SK-N-SH (cell line): ENCODE measurements around the gene LARGE1. TPM values are rescaled to one million over a fixed set of nuclear protein-coding genes. Genes with fewer than 3 reads are reported as not detected.

Experiments
- CTCF ChIA-PET: fragments of 300-600, 350-600 bp; formaldehyde crosslinking; extraction: SDS; loops from one replicate; lab custom pipeline; 2021; lab: Yijun Ruan, JAX
- POLR2A ChIA-PET: fragments of 350-600 bp; sonication (Branson Sonifier 250); formaldehyde crosslinking; extraction: SDS; loops from one replicate; lab custom pipeline; 2020; ENCODE audit warnings: antibody characterized with exemption, inconsistent platforms; lab: Yijun Ruan, JAX
- DNase-seq: peaks from one replicate; pipeline ENCODE4 v3.0.0; 2012
- H2AFZ ChIP-seq: fragments of 200-600 bp; sonication (generic); 2 replicates; pipeline ENCODE4 v1.8.1; 2016; ENCODE audit warnings: antibody characterized with exemption, mild to moderate bottlenecking, low read depth
- H3F3A ChIP-seq: fragments of 200-600 bp; sonication (generic); replicated peaks from 2 replicates; pipeline ENCODE3; 2016; ENCODE audit warnings: antibody characterized with exemption, mild to moderate bottlenecking; ENCODE audit not compliant: insufficient read depth
- H3K27ac ChIP-seq, 2 experiments: fragments of 200-500 bp in 1 of 2; fragments of 200-600 bp in 1 of 2; sonication (Bioruptor generic) in 1 of 2; sonication (generic), shearing (Covaris generic) in 1 of 2; 2 replicates each; pipeline versions ENCODE4 v1.5.1 to v1.6.1; 2014 to 2016; ENCODE audit warnings: low read depth in 2 of 2, inconsistent platforms in 1 of 2, low read length in 1 of 2, mild to moderate bottlenecking in 1 of 2, mixed read lengths in 1 of 2
- H3K27me3 ChIP-seq: fragments of 200-600 bp; sonication (generic), shearing (Covaris generic); 2 replicates; pipeline ENCODE4 v1.6.1; 2016; ENCODE audit warnings: mixed run types; ENCODE audit not compliant: insufficient read depth
- H3K36me3 ChIP-seq, 2 experiments: fragments of 200-500 bp in 1 of 2; fragments of 200-600 bp in 1 of 2; sonication (Bioruptor generic) in 1 of 2; sonication (generic) in 1 of 2; replicated peaks in 1 of 2; 2 replicates each; pipeline versions ENCODE3 to v1.5.1; 2014 to 2016; ENCODE audit warnings: low read length in 1 of 2, mild to moderate bottlenecking in 1 of 2; ENCODE audit not compliant: insufficient read depth in 2 of 2, control insufficient read depth in 1 of 2
- H3K4me1 ChIP-seq, 2 experiments: fragments of 200-500 bp in 1 of 2; fragments of 200-600 bp in 1 of 2; sonication (Bioruptor generic) in 1 of 2; sonication (generic), shearing (Covaris generic) in 1 of 2; 2 replicates each; pipeline versions ENCODE4 v1.5.1 to v1.6.1; 2014 to 2016; ENCODE audit warnings: low read depth in 1 of 2, low read length in 1 of 2, mixed run types in 1 of 2; ENCODE audit not compliant: insufficient read depth in 2 of 2, control insufficient read depth in 1 of 2
- H3K4me2 ChIP-seq: fragments of 200-600 bp; sonication (generic), shearing (Covaris generic); 2 replicates; pipeline ENCODE4 v1.6.1; 2017; ENCODE audit warnings: mixed run types
- H3K4me3 ChIP-seq, 2 experiments: fragments of 200-500 bp in 1 of 2; fragments of 200-600 bp in 1 of 2; sonication (Bioruptor generic) in 1 of 2; sonication (generic), shearing (Covaris generic) in 1 of 2; 2 replicates each; pipeline versions ENCODE4 v1.5.1 to v1.8.1; 2014 to 2016; ENCODE audit warnings: low read depth in 2 of 2, inconsistent platforms in 1 of 2, low read length in 1 of 2, mild to moderate bottlenecking in 1 of 2, mixed read lengths in 1 of 2, moderate library complexity in 1 of 2
- H3K79me2 ChIP-seq: fragments of 200-600 bp; sonication (generic); 2 replicates; pipeline ENCODE4 v1.8.1; 2017; ENCODE audit warnings: mild to moderate bottlenecking; ENCODE audit not compliant: insufficient read depth
- H3K9ac ChIP-seq: fragments of 200-600 bp; sonication (generic); 2 replicates; pipeline ENCODE4 v1.6.1; 2017; ENCODE audit warnings: mixed run types
- H3K9me2 ChIP-seq: fragments of 200-600 bp; sonication (generic); 2 replicates; pipeline ENCODE4 v1.6.1; 2017; ENCODE audit warnings: mixed run types
- H3K9me3 ChIP-seq: fragments of 200-600 bp; sonication (generic); 2 replicates; pipeline ENCODE4 v1.6.1; 2017; ENCODE audit warnings: mixed run types, mild to moderate bottlenecking, moderate library complexity
- H4K20me1 ChIP-seq: fragments of 200-600 bp; sonication (generic); 2 replicates; pipeline ENCODE4 v1.6.1; 2017; ENCODE audit warnings: mild to moderate bottlenecking, mixed run types; ENCODE audit not compliant: insufficient read depth
- CHD2 ChIP-seq: fragments of 150-350 bp; IDR thresholded peaks from 2 replicates; pipeline ENCODE4 v1.6.1; 2018; ENCODE audit warnings: low read length; ENCODE audit not compliant: partially characterized antibody
- CTCF ChIP-seq: fragments of 200-600 bp; sonication (generic); IDR thresholded peaks from 2 replicates; pipeline ENCODE4 v1.6.1; 2017; ENCODE audit warnings: antibody characterized with exemption, mild to moderate bottlenecking, moderate library complexity
- ELF1 ChIP-seq: IDR thresholded peaks from 2 replicates; pipeline ENCODE4 v1.4.0; 2012
- EZH2phosphoT487 ChIP-seq: fragments of 200-600 bp; sonication (generic); IDR thresholded peaks from 2 replicates; pipeline ENCODE4 v1.6.1; 2017; ENCODE audit warnings: low read depth, mixed run types, mild to moderate bottlenecking, antibody characterized with exemption, moderate library complexity, borderline replicate concordance
- FOSL2 ChIP-seq: IDR thresholded peaks from 2 replicates; pipeline ENCODE4 v1.4.0; 2012; ENCODE audit warnings: low read depth, mild to moderate bottlenecking, moderate library complexity, borderline replicate concordance
- GATA2 ChIP-seq: sonication (generic); formaldehyde crosslinking; IDR thresholded peaks from 2 replicates; pipeline ENCODE4 v1.5.0; 2020; ENCODE audit warnings: mild to moderate bottlenecking, missing genetic modification reagents
- MAX ChIP-seq: IDR thresholded peaks from 2 replicates; pipeline ENCODE4 v1.4.0; 2012; ENCODE audit warnings: low read depth
- MEF2A ChIP-seq: IDR thresholded peaks from 2 replicates; pipeline ENCODE4 v1.4.0; 2012; ENCODE audit warnings: low read depth, borderline replicate concordance
- MXI1 ChIP-seq: IDR thresholded peaks from 2 replicates; pipeline ENCODE4 v1.6.1; 2012; ENCODE audit warnings: mild to moderate bottlenecking, low read depth, low read length, improper control_type of control experiment
- NRF1 ChIP-seq: IDR thresholded peaks from 2 replicates; pipeline ENCODE4 v1.6.1; 2012; ENCODE audit warnings: low read depth, mild to moderate bottlenecking, low read length
- PBX3 ChIP-seq: IDR thresholded peaks from 2 replicates; pipeline ENCODE4; 2012
- REST ChIP-seq: IDR thresholded peaks from 2 replicates; pipeline ENCODE4 v1.6.1; 2012; ENCODE audit warnings: mild to moderate bottlenecking, low read depth, low read length, moderate library complexity
- RFX5 ChIP-seq: IDR thresholded peaks from 2 replicates; pipeline ENCODE4 v1.6.1; 2012; ENCODE audit warnings: mild to moderate bottlenecking, improper control_type of control experiment, low read length
- RXRA ChIP-seq: IDR thresholded peaks from 2 replicates; pipeline ENCODE4 v1.4.0; 2012; ENCODE audit warnings: low read depth, mild to moderate bottlenecking, borderline replicate concordance
- SIN3A ChIP-seq: IDR thresholded peaks from 2 replicates; pipeline ENCODE4 v1.6.1; 2012; ENCODE audit warnings: low read depth, mild to moderate bottlenecking, low read length, moderate library complexity, borderline replicate concordance
- SMC3 ChIP-seq: IDR thresholded peaks from 2 replicates; pipeline ENCODE4 v1.6.1; 2012; ENCODE audit warnings: low read depth, low read length, improper control_type of control experiment
- USF1 ChIP-seq: IDR thresholded peaks from 2 replicates; pipeline ENCODE4 v1.4.0; 2012; ENCODE audit warnings: low read depth, borderline replicate concordance
- YY1 ChIP-seq: IDR thresholded peaks from 2 replicates; pipeline ENCODE4 v1.4.0; 2012; ENCODE audit warnings: low read depth, mild to moderate bottlenecking
- ZBTB33 ChIP-seq: IDR thresholded peaks from 2 replicates; pipeline ENCODE4 v1.4.0; 2012; ENCODE audit warnings: low read depth, borderline replicate concordance
- polyA plus RNA-seq, 3 experiments: library from polyadenylated mRNA; depleted of rRNA; stranded (reverse); fragments of >200 nt; gene quantifications; 2 replicates each; pipeline ENCODE4 v1.2.3, GENCODE V29; 2012
- TF ChIP-seq, protein P1 (sequence below): fragments of 150-350 bp; IDR thresholded peaks from 2 replicates; pipeline ENCODE4 v1.6.1; 2016; ENCODE audit warnings: mild to moderate bottlenecking, low read depth, low read length

Gene LARGE1
- polyA plus RNA-seq, 1 of the 3 experiments (the other 2 are of a cell fraction): 1.1 TPM

GRCh38 chr22:33391298-33391697 lies 529.0 kb downstream of the LARGE1 start:
- Histone ChIP-seq H3K79me2 (no peaks in the 10 kb centered on the region), H2AFZ (no peak overlapping the region), H3K4me2 (no peak overlapping the region), H3K27me3 (no peaks in the 10 kb centered on the region), H3K9me2 (no peaks in the 10 kb centered on the region), H3F3A (no peaks in the 10 kb centered on the region), H3K9ac (no peak overlapping the region), H4K20me1 (no peaks in the 10 kb centered on the region), H3K27ac (no peak overlapping the region), H3K4me3 (no peak overlapping the region), H3K36me3 (no peaks in the 10 kb centered on the region), H3K4me1 (peaks cover 0 to 4% of the 10 kb centered on the region in 2 experiments; a peak in 1 of 4 replicates), H3K9me3 (no peaks in the 10 kb centered on the region)
- ChIA-PET CTCF (no interaction called here), POLR2A (no interaction called here)
- DNase-seq: no peak
- no peak for TF ChIP-seq CHD2
- TF ChIP-seq ELF1: no peak
- no peak for TF ChIP-seq ZBTB33
- TF ChIP-seq FOSL2: no peak
- TF ChIP-seq USF1: no peak
- TF ChIP-seq RFX5: no peak
- TF ChIP-seq, protein P1, sequence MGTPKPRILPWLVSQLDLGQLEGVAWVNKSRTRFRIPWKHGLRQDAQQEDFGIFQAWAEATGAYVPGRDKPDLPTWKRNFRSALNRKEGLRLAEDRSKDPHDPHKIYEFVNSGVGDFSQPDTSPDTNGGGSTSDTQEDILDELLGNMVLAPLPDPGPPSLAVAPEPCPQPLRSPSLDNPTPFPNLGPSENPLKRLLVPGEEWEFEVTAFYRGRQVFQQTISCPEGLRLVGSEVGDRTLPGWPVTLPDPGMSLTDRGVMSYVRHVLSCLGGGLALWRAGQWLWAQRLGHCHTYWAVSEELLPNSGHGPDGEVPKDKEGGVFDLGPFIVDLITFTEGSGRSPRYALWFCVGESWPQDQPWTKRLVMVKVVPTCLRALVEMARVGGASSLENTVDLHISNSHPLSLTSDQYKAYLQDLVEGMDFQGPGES: no peak
- TF ChIP-seq YY1: no peak
- TF ChIP-seq SMC3: no peak
- TF ChIP-seq NRF1: no peak
- TF ChIP-seq PBX3: no peak
- TF ChIP-seq GATA2 (CRISPR knock-in tag): no peak
- TF ChIP-seq RXRA: no peak
- no peak for TF ChIP-seq SIN3A
- TF ChIP-seq MEF2A: no peak
- no peak for TF ChIP-seq MAX
- TF ChIP-seq CTCF: no peak
- TF ChIP-seq REST: no peak
- TF ChIP-seq EZH2phosphoT487: no peak
- TF ChIP-seq MXI1: no peak
